Measurements from ENCODE around the gene C11orf52.

GRCh38 chr11:111963931-111964340 is 45.2 kb downstream of the C11orf52 start:
- TF ChIP-seq CTCF (IDR thresholded peaks at IDR 0.05) (no peak), ZFX (IDR thresholded peaks at IDR 0.05; ENCODE audit: borderline replicate concordance) (no peak)

All from 22Rv1 (cell line).